ENCODE measurements around the gene URM1.

URM1 gene

GRCh38 chr9:128385496-128386460 lies 14.6 kb downstream of the URM1 start:
- H3K36me3 ChIP-seq (ENCODE audit: control insufficient read depth in 1 of 2, insufficient read depth in 2 of 2, low read length in 2 of 2), result peaks cover 54 to 70% of the 10 kb centered on the region in 2 experiments
- no peak overlapping the region for H4K91ac ChIP-seq (ENCODE audit: low read depth, low read length)
- no peak overlapping the region for H3K14ac ChIP-seq (ENCODE audit: low read length)
- no peak overlapping the region for H3K4me2 ChIP-seq (ENCODE audit: low read length)
- H3K79me1 ChIP-seq (ENCODE audit: low read length), result no peaks in the 10 kb centered on the region
- peaks cover 6% of the 10 kb centered on the region for H3K27me3 ChIP-seq (ENCODE audit: insufficient read depth, low read length)
- H2AFZ ChIP-seq (ENCODE audit: insufficient read depth, low read length, poor library complexity), result no peak overlapping the region
- no peak overlapping the region for H2BK12ac ChIP-seq (ENCODE audit: low read length)
- H3K9me3 ChIP-seq (ENCODE audit: insufficient read depth, low read depth, low read length), result peaks cover 6% of the 10 kb centered on the region
- H3K4me1 ChIP-seq (ENCODE audit: control insufficient read depth in 1 of 2, insufficient read depth in 2 of 2, low read length in 2 of 2), result no peaks in the 10 kb centered on the region
- H2BK5ac ChIP-seq (ENCODE audit: low read depth, low read length, poor library complexity), result no peak overlapping the region
- no peak overlapping the region for H3K18ac ChIP-seq (ENCODE audit: low read length)
- H3K9ac ChIP-seq (ENCODE audit: low read length), result no peak overlapping the region
- H3K27ac ChIP-seq (ENCODE audit: low read depth, low read length), result no peak overlapping the region
- H2BK120ac ChIP-seq (ENCODE audit: insufficient read depth, low read length, poor library complexity), result no peak overlapping the region
- no peak overlapping the region for H3K23ac ChIP-seq (ENCODE audit: low read length)
- no peak overlapping the region for H4K8ac ChIP-seq (ENCODE audit: low read depth, low read length)
- H4K12ac ChIP-seq (ENCODE audit: low read depth, low read length), result no peak overlapping the region
- no peak overlapping the region for H3K4me3 ChIP-seq (ENCODE audit: low read depth, low read length)
- no peak overlapping the region for H3K4ac ChIP-seq (ENCODE audit: low read depth, low read length)
- DNase-seq, result no peak
- no CpG with 5 or more reads among the region's 18 CpGs for WGBS (ENCODE audit: extremely low coverage, insufficient coverage, insufficient read length)
- H3K79me2 ChIP-seq (ENCODE audit: control insufficient read depth, insufficient read depth, low read length, poor library complexity), result no peaks in the 10 kb centered on the region
- H2AK5ac ChIP-seq (ENCODE audit: low read length), result no peak overlapping the region

GRCh38 chr9:128388150-128388549 lies 17.0 kb downstream of the URM1 start:
- Histone ChIP-seq H4K12ac (ENCODE audit: low read depth, low read length) (no peak overlapping the region), H3K4me1 (ENCODE audit: control insufficient read depth in 1 of 2, insufficient read depth in 2 of 2, low read length in 2 of 2) (peaks cover 8 to 9% of the 10 kb centered on the region in 2 experiments), H2BK5ac (ENCODE audit: low read depth, low read length, poor library complexity) (no peak overlapping the region), H3K4me3 (ENCODE audit: low read depth, low read length) (no peak overlapping the region), H3K27ac (ENCODE audit: low read depth, low read length) (no peak overlapping the region), H3K4me2 (ENCODE audit: low read length) (no peak overlapping the region), H2AK5ac (ENCODE audit: low read length) (no peak overlapping the region), H3K79me2 (ENCODE audit: control insufficient read depth, insufficient read depth, low read length, poor library complexity) (no peaks in the 10 kb centered on the region), H3K18ac (ENCODE audit: low read length) (no peak overlapping the region), H2BK12ac (ENCODE audit: low read length) (no peak overlapping the region), H3K4ac (ENCODE audit: low read depth, low read length) (no peak overlapping the region), H3K79me1 (ENCODE audit: low read length) (no peaks in the 10 kb centered on the region), H3K14ac (ENCODE audit: low read length) (no peak overlapping the region), H3K9ac (ENCODE audit: low read length) (no peak overlapping the region), H2AFZ (ENCODE audit: insufficient read depth, low read length, poor library complexity) (no peak overlapping the region), H4K8ac (ENCODE audit: low read depth, low read length) (no peak overlapping the region), H3K36me3 (ENCODE audit: control insufficient read depth in 1 of 2, insufficient read depth in 2 of 2, low read length in 2 of 2) (peaks cover 59 to 60% of the 10 kb centered on the region in 2 experiments), H3K9me3 (ENCODE audit: insufficient read depth, low read depth, low read length) (peaks cover 6% of the 10 kb centered on the region), H3K27me3 (ENCODE audit: insufficient read depth, low read length) (peaks cover 29% of the 10 kb centered on the region), H4K91ac (ENCODE audit: low read depth, low read length) (no peak overlapping the region), H2BK120ac (ENCODE audit: insufficient read depth, low read length, poor library complexity) (no peak overlapping the region), H3K23ac (ENCODE audit: low read length) (no peak overlapping the region)
- WGBS (ENCODE audit: extremely low coverage, insufficient coverage, insufficient read length), result no CpG with 5 or more reads among the region's 10 CpGs
- no peak for DNase-seq

- Histone ChIP-seq H2BK120ac (ENCODE audit: insufficient read depth, low read length, poor library complexity) (no peak overlapping the region), H3K4ac (ENCODE audit: low read depth, low read length) (no peak overlapping the region), H3K36me3 (ENCODE audit: control insufficient read depth in 1 of 2, insufficient read depth in 2 of 2, low read length in 2 of 2) (peaks cover 51 to 52% of the 10 kb centered on the region in 2 experiments), H3K4me2 (ENCODE audit: low read length) (no peak overlapping the region), H3K4me3 (ENCODE audit: low read depth, low read length) (no peak overlapping the region), H2AFZ (ENCODE audit: insufficient read depth, low read length, poor library complexity) (no peak overlapping the region), H2BK12ac (ENCODE audit: low read length) (no peak overlapping the region), H2AK5ac (ENCODE audit: low read length) (no peak overlapping the region), H4K12ac (ENCODE audit: low read depth, low read length) (no peak overlapping the region), H3K14ac (ENCODE audit: low read length) (no peak overlapping the region), H3K23ac (ENCODE audit: low read length) (no peak overlapping the region), H3K18ac (ENCODE audit: low read length) (no peak overlapping the region), H2BK5ac (ENCODE audit: low read depth, low read length, poor library complexity) (no peak overlapping the region), H3K27ac (ENCODE audit: low read depth, low read length) (no peak overlapping the region), H3K4me1 (ENCODE audit: control insufficient read depth in 1 of 2, insufficient read depth in 2 of 2, low read length in 2 of 2) (peaks cover 14 to 19% of the 10 kb centered on the region in 2 experiments), H3K27me3 (ENCODE audit: insufficient read depth, low read length) (peaks cover 36% of the 10 kb centered on the region), H3K79me2 (ENCODE audit: control insufficient read depth, insufficient read depth, low read length, poor library complexity) (no peaks in the 10 kb centered on the region), H4K91ac (ENCODE audit: low read depth, low read length) (no peak overlapping the region), H4K8ac (ENCODE audit: low read depth, low read length) (no peak overlapping the region), H3K9me3 (ENCODE audit: insufficient read depth, low read depth, low read length) (peaks cover 4% of the 10 kb centered on the region), H3K9ac (ENCODE audit: low read length) (no peak overlapping the region), H3K79me1 (ENCODE audit: low read length) (no peaks in the 10 kb centered on the region)
- DNase-seq, result no peak
- no CpG with 5 or more reads among the region's 13 CpGs for WGBS (ENCODE audit: extremely low coverage, insufficient coverage, insufficient read length)
Observed at GRCh38 chr9:128389395-128390149, 18.4 kb downstream of the URM1 start.

GRCh38 chr9:128390150-128390812 lies 19.1 kb downstream of the URM1 start:
- DNase-seq, result no peak
- H2BK12ac ChIP-seq (ENCODE audit: low read length), result no peak overlapping the region
- no peak overlapping the region for H4K12ac ChIP-seq (ENCODE audit: low read depth, low read length)
- H3K4me2 ChIP-seq (ENCODE audit: low read length), result no peak overlapping the region
- H3K79me1 ChIP-seq (ENCODE audit: low read length), result no peaks in the 10 kb centered on the region
- H3K18ac ChIP-seq (ENCODE audit: low read length), result no peak overlapping the region
- H3K14ac ChIP-seq (ENCODE audit: low read length), result no peak overlapping the region
- H3K79me2 ChIP-seq (ENCODE audit: control insufficient read depth, insufficient read depth, low read length, poor library complexity), result no peaks in the 10 kb centered on the region
- H3K4me1 ChIP-seq (ENCODE audit: control insufficient read depth in 1 of 2, insufficient read depth in 2 of 2, low read length in 2 of 2), result peaks cover 14 to 20% of the 10 kb centered on the region in 2 experiments
- H3K36me3 ChIP-seq (ENCODE audit: control insufficient read depth in 1 of 2, insufficient read depth in 2 of 2, low read length in 2 of 2), result peaks cover 50 to 51% of the 10 kb centered on the region in 2 experiments
- H3K4me3 ChIP-seq (ENCODE audit: low read depth, low read length), result no peak overlapping the region
- H3K9ac ChIP-seq (ENCODE audit: low read length), result no peak overlapping the region
- H4K91ac ChIP-seq (ENCODE audit: low read depth, low read length), result no peak overlapping the region
- peaks cover 36% of the 10 kb centered on the region for H3K27me3 ChIP-seq (ENCODE audit: insufficient read depth, low read length)
- no peak overlapping the region for H2BK5ac ChIP-seq (ENCODE audit: low read depth, low read length, poor library complexity)
- no peak overlapping the region for H2AFZ ChIP-seq (ENCODE audit: insufficient read depth, low read length, poor library complexity)
- no peak overlapping the region for H3K4ac ChIP-seq (ENCODE audit: low read depth, low read length)
- no peak overlapping the region for H3K23ac ChIP-seq (ENCODE audit: low read length)
- H2AK5ac ChIP-seq (ENCODE audit: low read length), result no peak overlapping the region
- H2BK120ac ChIP-seq (ENCODE audit: insufficient read depth, low read length, poor library complexity), result no peak overlapping the region
- H4K8ac ChIP-seq (ENCODE audit: low read depth, low read length), result no peak overlapping the region
- H3K9me3 ChIP-seq (ENCODE audit: insufficient read depth, low read depth, low read length), result peaks cover 4% of the 10 kb centered on the region
- no CpG with 5 or more reads among the region's 11 CpGs for WGBS (ENCODE audit: extremely low coverage, insufficient coverage, insufficient read length)
- no peak overlapping the region for H3K27ac ChIP-seq (ENCODE audit: low read depth, low read length)
